GM18907 (cell line): ENCODE data around the gene ZFC3H1.

Source experiments
- ATAC-seq: cut with Tn5 transposase; IDR thresholded peaks from one replicate; pipeline ENCODE4 v1.9.1; 2021; ENCODE audit warnings: mild to moderate bottlenecking, moderate library complexity; ENCODE audit not compliant: unreplicated experiment

The ZFC3H1 gene

GRCh38 chr12:71641390-71641789 lies 22.3 kb downstream of the ZFC3H1 start:
- no peak for ATAC-seq

- no peak for ATAC-seq
Measured at GRCh38 chr12:71640316-71640715, 23.3 kb downstream of the ZFC3H1 start.

DNA sequence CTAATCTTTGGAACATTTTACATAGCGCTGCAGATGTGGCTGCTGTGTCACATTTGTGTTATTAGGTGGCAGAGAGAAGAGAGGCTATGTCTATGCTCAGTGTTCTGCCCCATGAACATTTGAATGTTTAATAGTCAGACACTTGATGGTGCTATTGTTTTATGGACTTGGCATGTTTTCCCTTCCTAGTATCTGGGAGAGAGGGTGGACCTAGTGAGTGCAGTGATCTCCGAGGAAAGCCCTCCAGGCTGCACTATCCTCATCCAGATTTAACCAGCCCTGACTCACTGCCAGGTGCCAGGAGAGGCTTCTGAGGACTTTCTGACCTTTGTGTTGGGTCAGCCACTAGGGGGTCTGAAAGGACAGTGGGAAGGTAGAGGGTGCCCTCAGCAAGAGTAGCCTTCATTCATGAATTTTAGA lies 24.3 kb downstream of the ZFC3H1 start:
- no peak for ATAC-seq

- ATAC-seq, result no peak
Measured at GRCh38 chr12:71638499-71638898, 25.1 kb downstream of the ZFC3H1 start.

- no peak for ATAC-seq
Measured at GRCh38 chr12:71636704-71637115, 26.9 kb downstream of the ZFC3H1 start.

DNA sequence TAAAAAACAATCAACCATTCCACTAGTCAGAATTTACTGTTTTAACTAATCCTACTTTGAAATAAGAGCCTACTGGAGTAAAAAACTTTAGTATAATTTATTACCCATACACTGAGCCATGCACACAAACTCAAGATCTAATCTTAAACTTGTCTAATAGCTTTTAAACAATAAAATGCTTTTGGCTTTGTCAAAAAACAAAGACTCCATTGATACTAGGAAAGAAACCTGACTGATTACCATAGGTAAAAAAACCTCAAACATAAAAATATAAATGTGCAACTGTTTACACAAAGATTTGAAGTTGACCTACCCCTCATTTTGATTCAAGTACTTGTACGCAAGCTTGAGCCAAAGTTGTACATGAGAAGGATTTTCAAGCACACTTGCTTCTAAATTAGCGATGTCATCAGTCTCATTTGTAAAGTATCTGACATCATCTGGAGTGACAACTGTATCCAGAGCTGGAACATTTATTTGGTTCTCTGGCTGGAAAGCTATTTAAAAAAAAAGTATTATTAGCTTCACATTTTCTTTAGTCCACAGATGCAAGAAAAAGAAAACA lies 36.1 kb downstream of the ZFC3H1 start:
- ATAC-seq, result no peak

DNA sequence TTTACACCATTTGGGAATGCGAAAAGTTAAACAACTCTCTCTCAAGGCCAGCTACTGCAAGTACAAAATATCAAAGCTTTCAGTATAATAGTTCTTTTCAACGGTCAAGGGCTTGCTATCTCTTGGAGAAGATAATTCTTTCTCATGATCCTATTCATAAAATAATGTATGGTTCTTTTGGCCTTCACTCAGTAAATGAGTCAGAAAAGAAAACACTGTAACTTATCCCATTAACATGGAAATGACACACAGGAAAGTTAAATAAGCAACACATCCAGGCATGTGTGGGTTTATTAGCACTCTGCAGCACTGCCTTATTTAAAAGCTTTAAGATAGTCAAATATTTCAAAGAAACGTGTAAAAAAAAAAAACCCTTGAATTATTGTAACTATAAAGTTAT lies 36.9 kb downstream of the ZFC3H1 start:
- ATAC-seq, result no peak

DNA sequence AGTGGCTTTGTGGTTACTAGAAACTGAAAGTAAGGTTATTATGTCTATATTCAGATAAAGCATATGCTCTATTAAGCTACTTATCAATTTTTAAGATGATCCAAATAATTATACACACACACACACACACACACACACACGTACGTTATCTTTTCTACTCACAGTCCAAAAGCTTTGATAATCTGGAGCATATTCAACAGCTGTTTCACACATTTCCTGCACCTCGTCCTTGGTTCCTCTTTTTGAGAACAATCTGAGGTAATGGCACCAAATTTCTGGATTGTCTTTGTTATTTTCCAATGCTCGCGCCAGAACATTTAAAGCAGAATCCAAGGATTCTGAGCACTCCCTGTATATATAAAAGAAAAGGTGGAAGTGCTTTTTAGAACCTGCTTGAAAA lies 37.5 kb downstream of the ZFC3H1 start:
- ATAC-seq, result no peak

GRCh38 chr12:71625476-71625875 lies 38.2 kb downstream of the ZFC3H1 start:
- ATAC-seq, result no peak

- no peak for ATAC-seq
Measured at GRCh38 chr12:71621938-71622337, 41.7 kb downstream of the ZFC3H1 start.

GRCh38 chr12:71610031-71610795 lies 53.4 kb downstream of the ZFC3H1 start:
- ATAC-seq, result no peak

- no peak for ATAC-seq
Measured at GRCh38 chr12:71607494-71608330, 55.9 kb downstream of the ZFC3H1 start.

GRCh38 chr12:71605039-71605438 lies 58.6 kb downstream of the ZFC3H1 start:
- ATAC-seq, result no peak

DNA sequence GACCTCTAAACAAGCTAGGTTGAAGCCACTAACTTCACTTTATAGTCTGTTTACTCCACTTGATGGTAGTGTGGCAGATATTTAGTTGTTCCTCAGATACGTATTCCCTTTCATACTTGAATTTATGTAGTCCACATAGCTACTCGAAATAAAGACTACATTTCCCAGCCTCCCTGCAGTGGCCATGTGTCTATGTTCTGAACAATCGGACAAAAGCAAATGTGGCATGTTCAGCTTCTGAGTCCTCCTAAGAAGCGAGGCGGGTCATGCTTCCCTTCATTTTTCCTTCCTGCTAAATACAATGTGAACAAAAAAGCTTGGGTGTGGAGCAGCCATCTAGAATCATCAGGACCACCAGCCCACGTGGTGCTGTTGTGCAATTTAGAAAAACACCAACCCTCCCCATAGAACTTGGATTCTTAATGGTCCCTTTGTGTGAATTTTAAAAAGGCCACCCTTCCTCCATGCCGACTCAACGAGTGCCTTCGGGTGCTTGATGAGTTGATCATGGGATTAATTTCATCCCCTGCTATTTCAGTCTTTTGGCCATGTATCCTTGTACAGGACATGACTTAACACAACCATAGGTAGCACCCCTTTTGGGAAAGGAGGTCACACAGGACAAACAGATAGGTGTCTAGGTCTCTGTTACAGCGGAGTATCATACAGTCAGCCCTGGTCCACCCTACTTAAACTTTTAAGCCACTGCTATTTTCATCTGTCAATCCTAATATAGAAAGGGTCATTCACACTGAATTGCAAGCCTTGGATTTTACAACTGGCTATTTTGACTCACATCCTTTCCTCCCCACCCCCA lies 60.7 kb downstream of the ZFC3H1 start:
- ATAC-seq, result no peak

GRCh38 chr12:71601546-71601945 lies 62.1 kb downstream of the ZFC3H1 start:
- ATAC-seq, result no peak

GRCh38 chr12:71599210-71599609 lies 64.4 kb downstream of the ZFC3H1 start:
- ATAC-seq, result no peak

- ATAC-seq, result no peak
Measured at GRCh38 chr12:71594214-71594948, 69.3 kb downstream of the ZFC3H1 start.

- no peak for ATAC-seq
Measured at GRCh38 chr12:71592841-71593240, 70.8 kb downstream of the ZFC3H1 start.

DNA sequence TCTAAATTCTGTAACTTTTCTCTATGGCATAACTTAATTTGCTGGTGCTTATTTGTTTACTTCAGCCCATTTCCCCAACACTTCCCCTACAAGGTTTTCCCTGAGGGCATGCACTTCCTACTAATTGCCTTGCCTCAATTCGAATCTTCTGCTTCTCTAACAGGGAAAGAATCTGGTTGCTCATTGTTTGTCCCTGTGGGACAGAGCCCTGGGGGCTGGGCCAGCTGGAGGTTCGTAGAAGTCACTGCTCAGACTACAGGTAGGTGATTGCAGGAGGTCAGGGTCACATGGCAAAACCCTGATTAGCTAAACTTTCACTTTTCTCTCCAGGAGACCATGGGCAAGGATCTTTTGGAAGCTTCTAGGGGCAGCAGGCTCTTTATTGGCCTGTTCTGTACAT lies 72.0 kb downstream of the ZFC3H1 start:
- no peak for ATAC-seq

DNA sequence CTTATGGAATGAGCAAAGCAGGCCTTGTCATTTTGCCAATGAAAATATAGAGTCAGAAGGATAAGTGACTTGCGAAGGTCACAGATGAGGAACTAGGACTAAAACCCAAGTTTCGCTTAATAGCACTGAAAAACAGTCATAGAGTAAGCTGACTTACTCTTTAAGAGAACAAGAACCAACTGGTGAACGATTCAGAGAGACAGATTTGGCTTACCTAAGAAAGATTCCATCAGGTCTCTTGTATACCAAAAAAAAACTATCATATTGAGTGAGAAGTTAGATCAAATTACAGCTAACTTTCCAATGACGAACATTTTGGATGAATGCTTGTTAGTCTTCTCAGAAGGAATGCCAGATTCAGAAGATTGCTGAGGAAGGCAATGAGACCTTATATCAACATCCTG lies 74.2 kb downstream of the ZFC3H1 start:
- ATAC-seq, result no peak
